PFSK-1 (cell line): ENCODE results near the gene EIF2A.

Source experiments
- FOXP2 ChIP-seq: optimal IDR thresholded peaks from 2 replicates; pipeline ENCODE3; 2011; ENCODE audit warnings: borderline replicate concordance, control low read depth, inconsistent platforms; ENCODE audit not compliant: insufficient read depth; ENCODE audit errors: extremely low read length, extremely low read depth
- POLR2AphosphoS5 ChIP-seq: IDR thresholded peaks from 2 replicates; pipeline ENCODE4 v1.6.1; 2012; ENCODE audit warnings: low read depth, mild to moderate bottlenecking, control low read depth, low read length, moderate library complexity
- REST ChIP-seq, 2 experiments: IDR thresholded peaks; 2 replicates each; pipeline versions ENCODE4 v1.6.1 to v1.8.0; 2011 to 2012; ENCODE audit warnings: low read depth in 2 of 2, low read length in 2 of 2, control low read depth in 1 of 2, inconsistent platforms in 1 of 2, mild to moderate bottlenecking in 1 of 2, moderate library complexity in 1 of 2; ENCODE audit not compliant: insufficient read depth in 1 of 2
- TAF1 ChIP-seq: IDR thresholded peaks from 2 replicates; pipeline ENCODE4 v1.6.1; 2012; ENCODE audit warnings: low read length, control low read depth, borderline replicate concordance; ENCODE audit not compliant: insufficient read depth

GRCh38 chr3:150540297-150540696 lies 6.3 kb upstream of the EIF2A start:
- no peak for TF ChIP-seq FOXP2
- no peak for TF ChIP-seq POLR2AphosphoS5
- no peak for TF ChIP-seq TAF1
- no peak for TF ChIP-seq REST (IDR thresholded peaks at IDR 0.05; ENCODE audit: insufficient read depth in 1 of 2, low read depth in 2 of 2, low read length in 2 of 2)
